CD8-positive, alpha-beta memory T cell (primary cell): Measurements from ENCODE around the gene STX19. TPM values are rescaled to one million over a fixed set of nuclear protein-coding genes. Genes with fewer than 3 reads are reported as not detected.
A peak's percentile ranks its signal among the peaks of the same experiment; 100 is the strongest.

ENCODE experiments used
- CTCF ChIA-PET: fragments of 350-600 bp; sonication (Branson Sonifier 250); formaldehyde crosslinking; loops from one replicate; lab custom pipeline; 2021; ENCODE audit warnings: antibody characterized with exemption; lab: Charles Lee
- POLR2A ChIA-PET: fragments of 350-600 bp; sonication (Branson Sonifier 250); formaldehyde crosslinking; loops from one replicate; lab custom pipeline; 2021; ENCODE audit warnings: antibody characterized with exemption; lab: Charles Lee
- DNase-seq, 5 donors: peaks; one replicate each; pipeline versions ENCODE4 v3.0.0 to v3.0.0-alpha.2; 2020 to 2022; ENCODE audit warnings: mixed read lengths in 1 of 5
- H3K27ac ChIP-seq: one replicate; pipeline ENCODE4 v1.7.0; 2013; ENCODE audit warnings: low read depth, mild to moderate bottlenecking, low read length, moderate library complexity
- H3K27me3 ChIP-seq: 2 replicates; pipeline ENCODE4 v1.7.0; 2013; ENCODE audit warnings: low read length, mild to moderate bottlenecking; ENCODE audit not compliant: insufficient read depth, poor library complexity, severe bottlenecking
- H3K36me3 ChIP-seq: 2 replicates; pipeline ENCODE4 v1.7.0; 2013; ENCODE audit warnings: mild to moderate bottlenecking, low read length, moderate library complexity; ENCODE audit not compliant: insufficient read depth
- H3K4me1 ChIP-seq: 2 replicates; pipeline ENCODE4 v1.7.0; 2013; ENCODE audit warnings: mild to moderate bottlenecking, low read length, moderate library complexity; ENCODE audit not compliant: insufficient read depth
- H3K4me3 ChIP-seq: 2 replicates; pipeline ENCODE4 v1.7.0; 2013; ENCODE audit warnings: mild to moderate bottlenecking, low read length
- H3K9me3 ChIP-seq: 2 replicates; pipeline ENCODE4 v1.7.0; 2013; ENCODE audit warnings: mild to moderate bottlenecking, low read length
- H3K27ac Mint-ChIP-seq, 8 donors: one replicate each; pipeline ENCODE4 v1.8.0; 2020 to 2021; ENCODE audit warnings: mixed read lengths in 8 of 8, mild to moderate bottlenecking in 6 of 8, inconsistent platforms in 3 of 8, moderate library complexity in 3 of 8
- H3K27me3 Mint-ChIP-seq, 2 donors: one replicate each; pipeline ENCODE4 v1.8.0; 2020 to 2021; ENCODE audit warnings: mixed read lengths in 2 of 2, mild to moderate bottlenecking in 1 of 2, moderate library complexity in 1 of 2
- H3K36me3 Mint-ChIP-seq, 3 donors: one replicate each; pipeline ENCODE4 v1.8.0; 2020 to 2021; ENCODE audit warnings: mixed read lengths in 3 of 3, inconsistent platforms in 1 of 3, mild to moderate bottlenecking in 1 of 3
- H3K4me1 Mint-ChIP-seq, 3 donors: one replicate each; pipeline ENCODE4 v1.8.0; 2020 to 2021; ENCODE audit warnings: mixed read lengths in 3 of 3, inconsistent platforms in 1 of 3, mild to moderate bottlenecking in 1 of 3
- H3K4me3 Mint-ChIP-seq, 7 donors: one replicate each; pipeline ENCODE4 v1.8.0; 2020 to 2021; ENCODE audit warnings: mixed read lengths in 7 of 7, mild to moderate bottlenecking in 6 of 7, moderate library complexity in 4 of 7, inconsistent platforms in 2 of 7
- H3K9me3 Mint-ChIP-seq, 5 donors: one replicate each; pipeline ENCODE4 v1.8.0; 2020 to 2022; ENCODE audit warnings: mixed read lengths in 5 of 5, mild to moderate bottlenecking in 3 of 5, moderate library complexity in 2 of 5, inconsistent platforms in 1 of 5
- polyA plus RNA-seq: library from polyadenylated mRNA; unstranded; fragments of 300-500 nt; fragmentation: Illumina TruSeq; gene quantifications from one replicate; pipeline ENCODE4 v1.2.3, GENCODE V29; 2021
- total RNA-seq, 2 experiments: library from RNA; stranded (reverse); gene quantifications; one replicate each; pipeline ENCODE4 v1.2.3, GENCODE V29; 2021

The STX19 gene
- total RNA-seq (not detected), polyA plus RNA-seq (not detected)

GRCh38 chr3:94028093-94028837 lies at the start of gene STX19:
STX19 (minus strand) TSS chr3:94028597; CDS start chr3:94015269, 13,328 bp downstream.
- H3K4me3 Mint-ChIP-seq = no peak within 1 kb of the TSS
- no peaks in the 10 kb centered on the region for H3K4me1 Mint-ChIP-seq
- Histone ChIP-seq H3K36me3 (no peaks in the 10 kb centered on the region), H3K9me3 (no peaks in the 10 kb centered on the region), H3K27me3 (no peaks in the 10 kb centered on the region), H3K4me3 (no peak within 1 kb of the TSS), H3K27ac (no peak within 1 kb of the TSS), H3K4me1 (no peaks in the 10 kb centered on the region)
- DNase-seq = no peak
- peaks cover 0 to 7% (median 1%) of the 10 kb centered on the region in 3 donors for H3K36me3 Mint-ChIP-seq
- POLR2A ChIA-PET = no interaction called here
- no peak within 1 kb of the TSS for H3K27ac Mint-ChIP-seq
- CTCF ChIA-PET = interaction anchor here (1.8 kb wide), 1 partner anchor 41 kb away, joined by 4 read pairs; no protein-coding TSS in a partner anchor
- H3K9me3 Mint-ChIP-seq = no peaks in the 10 kb centered on the region
- no peaks in the 10 kb centered on the region for H3K27me3 Mint-ChIP-seq

- peaks cover 58 to 93% (median 85%) of the 10 kb centered on the region in 3 donors for H3K4me1 Mint-ChIP-seq
- H3K36me3 Mint-ChIP-seq = peaks cover 4 to 68% (median 16%) of the 10 kb centered on the region in 3 donors
- H3K9me3 Mint-ChIP-seq = no peaks in the 10 kb centered on the region
- no peak overlapping the region for H3K27ac ChIP-seq
- peaks cover 11% of the 10 kb centered on the region for H3K36me3 ChIP-seq
- H3K27me3 ChIP-seq = no peaks in the 10 kb centered on the region
- H3K27me3 Mint-ChIP-seq = no peaks in the 10 kb centered on the region
- no peaks in the 10 kb centered on the region for H3K9me3 ChIP-seq
- ChIA-PET CTCF (no interaction called here), POLR2A (no interaction called here)
- DNase-seq = no peak
- H3K4me3 Mint-ChIP-seq = no peak overlapping the region
- H3K27ac Mint-ChIP-seq = no peak overlapping the region
- peaks cover 16% of the 10 kb centered on the region for H3K4me1 ChIP-seq
- no peak overlapping the region for H3K4me3 ChIP-seq
These were observed 47.7 kb upstream of the STX19 start for GRCh38 chr3:94076055-94076454.

GRCh38 chr3:94071713-94072284 lies 43.4 kb upstream of the STX19 start:
- H3K4me3 ChIP-seq = no peak overlapping the region
- Mint-ChIP-seq H3K4me1 (peaks cover 38 to 81% (median 77%) of the 10 kb centered on the region in 3 donors), H3K36me3 (peaks cover 7 to 74% (median 21%) of the 10 kb centered on the region in 3 donors), H3K4me3 (peak overlapping the region in 1 of 7 donors; percentile 6), H3K9me3 (no peaks in the 10 kb centered on the region), H3K27me3 (no peaks in the 10 kb centered on the region), H3K27ac (peak overlapping the region in 2 of 8 donors; percentile 3 to 32)
- POLR2A ChIA-PET = no interaction called here
- no peaks in the 10 kb centered on the region for H3K9me3 ChIP-seq
- peaks cover 19% of the 10 kb centered on the region for H3K36me3 ChIP-seq
- no peak for DNase-seq
- H3K27ac ChIP-seq = no peak overlapping the region
- no peaks in the 10 kb centered on the region for H3K27me3 ChIP-seq
- CTCF ChIA-PET = no interaction called here
- H3K4me1 ChIP-seq = no peaks in the 10 kb centered on the region

- H3K4me3 ChIP-seq = no peak overlapping the region
- CTCF ChIA-PET = interaction anchor here (0.9 to 1.6 kb wide), 8 partner anchors 9 to 72 kb away, joined by 3 to 7 read pairs (median 3); no protein-coding TSS in a partner anchor
- H3K36me3 ChIP-seq = peaks cover 19% of the 10 kb centered on the region
- POLR2A ChIA-PET = no interaction called here
- no peak for DNase-seq
- Mint-ChIP-seq H3K9me3 (no peaks in the 10 kb centered on the region), H3K4me3 (no peak overlapping the region), H3K36me3 (peaks cover 3 to 70% (median 19%) of the 10 kb centered on the region in 3 donors), H3K27me3 (no peaks in the 10 kb centered on the region), H3K27ac (no peak overlapping the region), H3K4me1 (peaks cover 49 to 87% (median 82%) of the 10 kb centered on the region in 3 donors)
- H3K9me3 ChIP-seq = no peaks in the 10 kb centered on the region
- no peak overlapping the region for H3K27ac ChIP-seq
- no peaks in the 10 kb centered on the region for H3K27me3 ChIP-seq
- peaks cover 8% of the 10 kb centered on the region for H3K4me1 ChIP-seq
These were observed 42.0 kb upstream of the STX19 start for GRCh38 chr3:94070341-94070911.

- H3K27ac ChIP-seq = no peak overlapping the region
- Mint-ChIP-seq H3K9me3 (no peaks in the 10 kb centered on the region), H3K4me3 (no peak overlapping the region), H3K4me1 (peaks cover 54 to 89% (median 82%) of the 10 kb centered on the region in 3 donors), H3K27me3 (no peaks in the 10 kb centered on the region), H3K27ac (peak overlapping the region in 5 of 8 donors; percentile 1 to 66 (median 17)), H3K36me3 (peaks cover 3 to 65% (median 19%) of the 10 kb centered on the region in 3 donors)
- ChIA-PET POLR2A (no interaction called here), CTCF (interaction anchor here (0.8 to 1.6 kb wide), 15 partner anchors 9 to 70 kb away, joined by 3 to 7 read pairs (median 5); partner anchors contain the start of gene STX19)
- no peaks in the 10 kb centered on the region for H3K9me3 ChIP-seq
- H3K27me3 ChIP-seq = no peaks in the 10 kb centered on the region
- peak in 2 of 5 donors; percentile 7 to 23 for DNase-seq
- peaks cover 19% of the 10 kb centered on the region for H3K4me1 ChIP-seq
- H3K36me3 ChIP-seq = peaks cover 19% of the 10 kb centered on the region
- no peak overlapping the region for H3K4me3 ChIP-seq
These were observed 40.9 kb upstream of the STX19 start for GRCh38 chr3:94069194-94069813.

GRCh38 chr3:94066506-94067500 lies 38.4 kb upstream of the STX19 start:
- peaks cover 60 to 87% (median 81%) of the 10 kb centered on the region in 3 donors for H3K4me1 Mint-ChIP-seq
- Histone ChIP-seq H3K4me1 (peaks cover 28% of the 10 kb centered on the region), H3K4me3 (no peak overlapping the region), H3K9me3 (no peaks in the 10 kb centered on the region), H3K27me3 (no peaks in the 10 kb centered on the region), H3K27ac (no peak overlapping the region), H3K36me3 (peaks cover 13% of the 10 kb centered on the region)
- POLR2A ChIA-PET = no interaction called here
- H3K9me3 Mint-ChIP-seq = no peaks in the 10 kb centered on the region
- peak overlapping the region in 7 of 8 donors; percentile 8 to 91 (median 71) for H3K27ac Mint-ChIP-seq
- peak overlapping the region in 4 of 7 donors; percentile 2 to 57 (median 12) for H3K4me3 Mint-ChIP-seq
- CTCF ChIA-PET = no interaction called here
- no peaks in the 10 kb centered on the region for H3K27me3 Mint-ChIP-seq
- DNase-seq = no peak
- H3K36me3 Mint-ChIP-seq = peaks cover 3 to 58% (median 11%) of the 10 kb centered on the region in 3 donors
